ENCODE results near the gene DDX31. TPM values are rescaled to one million over a fixed set of nuclear protein-coding genes. Genes with fewer than 3 reads are reported as not detected.

Gene DDX31
- total RNA-seq, 1 experiment from 2014 or later, result 25.8 TPM

DNA sequence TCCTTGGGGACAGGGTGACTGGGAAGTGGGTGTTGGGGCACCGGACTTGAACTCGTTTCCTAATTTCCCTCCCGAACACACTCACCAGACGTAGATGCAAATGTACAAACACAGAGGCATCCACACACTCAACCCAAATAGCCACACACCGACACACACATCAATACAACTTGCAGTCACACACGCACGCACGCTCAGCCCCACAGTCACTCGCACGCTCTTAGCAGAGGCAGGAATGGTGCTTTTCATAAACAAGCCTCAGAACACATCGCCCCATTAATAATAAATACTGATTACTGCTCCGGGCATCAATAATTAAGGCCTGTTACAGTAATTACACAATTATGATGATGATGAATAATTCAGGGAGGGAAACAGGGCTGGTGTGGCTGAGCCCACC lies 81.7 kb downstream of the DDX31 start:
- Histone ChIP-seq H3K9me2 (ENCODE audit: insufficient read depth) (no peaks in the 10 kb centered on the region), H4K20me1 (ENCODE audit: insufficient read depth) (no peaks in the 10 kb centered on the region), H3K79me2 (ENCODE audit: insufficient read depth, low read length) (no peaks in the 10 kb centered on the region), H3K4me2 (ENCODE audit: low read length) (no peak overlapping the region), H3K9ac (ENCODE audit: low read length) (no peak overlapping the region), H3K4me3 (replicated peaks in 1 of 2; ENCODE audit: low read depth in 1 of 2, low read length in 2 of 2) (no peak overlapping the region), H2AFZ (ENCODE audit: low read depth, low read length, poor library complexity, severe bottlenecking) (no peak overlapping the region), H3K36me3 (ENCODE audit: control insufficient read depth in 1 of 2, insufficient read depth in 2 of 2, low read length in 2 of 2) (no peaks in the 10 kb centered on the region), H3K4me1 (ENCODE audit: control insufficient read depth in 1 of 2, insufficient read depth in 2 of 2, low read length in 2 of 2) (peaks cover 0 to 9% of the 10 kb centered on the region in 2 experiments; a peak in 2 of 4 replicates), H3K27ac (ENCODE audit: low read depth, low read length) (no peak overlapping the region), H3K27me3 (ENCODE audit: insufficient read depth, low read length) (no peaks in the 10 kb centered on the region), H3K9me3 (ENCODE audit: control insufficient read depth in 1 of 2, insufficient read depth in 1 of 2, low read depth in 1 of 2, low read length in 2 of 2) (no peaks in the 10 kb centered on the region)
- DNase-seq (ENCODE audit: low read depth, low spot score) (no peak), ATAC-seq (no peak)
- no TSS peak for BruUV-seq (replicated peaks)
- intact Hi-C loops (cut with micrococcal nuclease), result no loop called here
- TF ChIP-seq SP1 (IDR thresholded peaks at IDR 0.05; ENCODE audit: low read depth), result no peak
- ChIA-PET CTCF (no interaction called here), POLR2A (no interaction called here), RAD21 (ENCODE audit: low non-redundant PET in 1 of 2, low total read pairs in 2 of 2, uncharacterized antibody in 2 of 2, unreplicated experiment in 2 of 2) (no interaction called here)

DNA sequence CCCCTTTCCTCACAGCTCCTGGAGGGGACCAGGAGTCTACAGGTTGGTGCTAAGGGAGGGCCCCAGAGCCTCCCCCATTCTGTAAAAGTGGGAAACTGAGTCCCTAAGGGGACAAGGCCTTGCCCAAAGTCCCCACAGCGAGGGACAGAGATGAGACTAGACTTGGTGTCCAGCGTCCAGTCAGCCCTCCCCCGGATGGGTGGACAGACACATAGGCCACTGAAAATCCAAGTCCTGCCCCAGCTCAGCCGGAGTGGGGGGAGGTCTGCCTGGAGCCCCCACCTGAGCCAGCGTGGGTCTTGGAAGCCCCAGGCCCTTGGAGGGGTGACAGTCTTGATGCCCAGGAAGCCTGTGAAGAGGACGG lies 82.2 kb downstream of the DDX31 start:
- no peak for ATAC-seq
- Histone ChIP-seq H3K9me3 (ENCODE audit: control insufficient read depth in 1 of 2, insufficient read depth in 1 of 2, low read depth in 1 of 2, low read length in 2 of 2) (no peaks in the 10 kb centered on the region), H2AFZ (ENCODE audit: low read depth, low read length, poor library complexity, severe bottlenecking) (no peak overlapping the region), H3K4me3 (replicated peaks in 1 of 2; ENCODE audit: low read depth in 1 of 2, low read length in 2 of 2) (no peak overlapping the region), H3K9me2 (ENCODE audit: insufficient read depth) (no peaks in the 10 kb centered on the region), H3K79me2 (ENCODE audit: insufficient read depth, low read length) (no peaks in the 10 kb centered on the region), H3K27ac (ENCODE audit: low read depth, low read length) (no peak overlapping the region), H3K27me3 (ENCODE audit: insufficient read depth, low read length) (no peaks in the 10 kb centered on the region), H3K4me1 (ENCODE audit: control insufficient read depth in 1 of 2, insufficient read depth in 2 of 2, low read length in 2 of 2) (peaks cover 0 to 9% of the 10 kb centered on the region in 2 experiments; a peak in 2 of 4 replicates), H3K4me2 (ENCODE audit: low read length) (no peak overlapping the region), H3K9ac (ENCODE audit: low read length) (no peak overlapping the region), H4K20me1 (ENCODE audit: insufficient read depth) (no peaks in the 10 kb centered on the region), H3K36me3 (ENCODE audit: control insufficient read depth in 1 of 2, insufficient read depth in 2 of 2, low read length in 2 of 2) (no peaks in the 10 kb centered on the region)
- TF ChIP-seq, protein P1, sequence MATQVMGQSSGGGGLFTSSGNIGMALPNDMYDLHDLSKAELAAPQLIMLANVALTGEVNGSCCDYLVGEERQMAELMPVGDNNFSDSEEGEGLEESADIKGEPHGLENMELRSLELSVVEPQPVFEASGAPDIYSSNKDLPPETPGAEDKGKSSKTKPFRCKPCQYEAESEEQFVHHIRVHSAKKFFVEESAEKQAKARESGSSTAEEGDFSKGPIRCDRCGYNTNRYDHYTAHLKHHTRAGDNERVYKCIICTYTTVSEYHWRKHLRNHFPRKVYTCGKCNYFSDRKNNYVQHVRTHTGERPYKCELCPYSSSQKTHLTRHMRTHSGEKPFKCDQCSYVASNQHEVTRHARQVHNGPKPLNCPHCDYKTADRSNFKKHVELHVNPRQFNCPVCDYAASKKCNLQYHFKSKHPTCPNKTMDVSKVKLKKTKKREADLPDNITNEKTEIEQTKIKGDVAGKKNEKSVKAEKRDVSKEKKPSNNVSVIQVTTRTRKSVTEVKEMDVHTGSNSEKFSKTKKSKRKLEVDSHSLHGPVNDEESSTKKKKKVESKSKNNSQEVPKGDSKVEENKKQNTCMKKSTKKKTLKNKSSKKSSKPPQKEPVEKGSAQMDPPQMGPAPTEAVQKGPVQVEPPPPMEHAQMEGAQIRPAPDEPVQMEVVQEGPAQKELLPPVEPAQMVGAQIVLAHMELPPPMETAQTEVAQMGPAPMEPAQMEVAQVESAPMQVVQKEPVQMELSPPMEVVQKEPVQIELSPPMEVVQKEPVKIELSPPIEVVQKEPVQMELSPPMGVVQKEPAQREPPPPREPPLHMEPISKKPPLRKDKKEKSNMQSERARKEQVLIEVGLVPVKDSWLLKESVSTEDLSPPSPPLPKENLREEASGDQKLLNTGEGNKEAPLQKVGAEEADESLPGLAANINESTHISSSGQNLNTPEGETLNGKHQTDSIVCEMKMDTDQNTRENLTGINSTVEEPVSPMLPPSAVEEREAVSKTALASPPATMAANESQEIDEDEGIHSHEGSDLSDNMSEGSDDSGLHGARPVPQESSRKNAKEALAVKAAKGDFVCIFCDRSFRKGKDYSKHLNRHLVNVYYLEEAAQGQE (IDR thresholded peaks at IDR 0.05; ENCODE audit: low read depth), result no peak
- no peak for TF ChIP-seq ZNF274 (IDR thresholded peaks at IDR 0.05; ENCODE audit: low read depth, low read length)
- RAD21 ChIA-PET (ENCODE audit: low non-redundant PET in 1 of 2, low total read pairs in 2 of 2, uncharacterized antibody in 2 of 2, unreplicated experiment in 2 of 2), result no interaction called here
- POLR2A ChIA-PET, result no interaction called here
- CTCF ChIA-PET, result no interaction called here
- intact Hi-C loops (cut with micrococcal nuclease), result no loop called here
- DNase-seq (ENCODE audit: low read depth, low spot score), result no peak
- BruUV-seq (replicated peaks), result no TSS peak
